Heart left ventricle (tissue), 16 donors: ENCODE measurements around the gene TAC4. TPM values are rescaled to one million over a fixed set of nuclear protein-coding genes. Genes with fewer than 3 reads are reported as not detected.

Experiments
- ATAC-seq, 4 donors: fragments of 200-7000 bp; cut with Tn5 transposase; one replicate each; pipeline ENCODE4 v1.9.1; 2020 to 2022; ENCODE audit warnings: moderate library complexity in 4 of 4, mild to moderate bottlenecking in 3 of 4, moderate number of reproducible peaks in 1 of 4
- DNase-seq, 5 donors: peaks; one replicate each; pipeline ENCODE4 v3.0.0-alpha.2; 2020
- H3K27ac ChIP-seq, 12 donors: fragments of 200-600 bp; sonication (generic) in 4 of 12; one replicate each; pipeline versions ENCODE4 v1.5.0 to v1.8.0; 2016 to 2022; ENCODE audit warnings: mild to moderate bottlenecking in 2 of 12
- H3K27me3 ChIP-seq, 9 donors: fragments of 200-600 bp; sonication (generic) in 2 of 9; one replicate each; pipeline versions ENCODE4 v1.5.1 to v1.8.0; 2016 to 2022; ENCODE audit warnings: mild to moderate bottlenecking in 3 of 9
- H3K36me3 ChIP-seq, 9 donors: fragments of 200-600 bp; sonication (generic) in 2 of 9; one replicate each; pipeline versions ENCODE4 v1.5.0 to v1.8.0; 2018 to 2022; ENCODE audit warnings: mild to moderate bottlenecking in 2 of 9
- H3K4me1 ChIP-seq, 12 donors: fragments of 200-600 bp; sonication (generic) in 4 of 12; one replicate each; pipeline versions ENCODE4 v1.5.0 to v1.8.0; 2016 to 2022; ENCODE audit warnings: mild to moderate bottlenecking in 3 of 12
- H3K4me3 ChIP-seq, 12 donors: fragments of 200-600 bp; sonication (generic) in 4 of 12; one replicate each; pipeline versions ENCODE4 v1.5.0 to v1.8.0; 2017 to 2022; ENCODE audit warnings: mild to moderate bottlenecking in 9 of 12, moderate library complexity in 4 of 12
- H3K9me3 ChIP-seq, 12 donors: fragments of 200-600 bp; sonication (generic) in 4 of 12; one replicate each; pipeline versions ENCODE4 v1.5.0 to v1.8.0; 2016 to 2022; ENCODE audit warnings: mild to moderate bottlenecking in 1 of 12
- CTCF ChIP-seq, 12 donors: fragments of 200-600 bp; sonication (generic) in 4 of 12; IDR thresholded peaks; one replicate each; pipeline versions ENCODE4 v1.5.0 to v1.8.0; 2018 to 2022; ENCODE audit warnings: antibody characterized with exemption in 12 of 12, mild to moderate bottlenecking in 5 of 12
- POLR2A ChIP-seq, 2 donors: fragments of 450-650 bp; IDR thresholded peaks; one replicate each; pipeline ENCODE4 v1.6.1; 2017; ENCODE audit warnings: antibody characterized with exemption in 2 of 2, mild to moderate bottlenecking in 2 of 2, moderate library complexity in 2 of 2
- WGBS, 4 donors: extraction: QIAGEN DNeasy Blood & Tissue Kit in 2 of 4; methylation state at CpG; one replicate each; pipeline versions ENCODE4 v1.1.5 to v1.1.7; 2013 to 2018; 5-methylcytosine and 5-hydroxymethylcytosine counted together
- intact Hi-C, 10 donors: fragments of 100-400 bp; cut with DNase I; formaldehyde crosslinking; loops; one replicate each; pipeline versions ENCODE4 v1.11.1 to v1.14.2; 2022
- polyA plus RNA-seq, 2 donors: library from polyadenylated mRNA; stranded (reverse); fragments of 200-250 nt; gene quantifications; one replicate each; pipeline ENCODE4 v1.2.3, GENCODE V29; 2013
- total RNA-seq, 9 donors: library from RNA; depleted of rRNA in 2 of 9; stranded (reverse); fragments of >200 nt in 2 of 9; fragmentation: NEBNext Ultra II Directional in 3 of 9; extraction: Animal tissue kit (Norgen Biotek cat#: 25700) in 3 of 9; gene quantifications; one replicate each; pipeline versions ENCODE4 v1.1.0 to v1.2.4, GENCODE V29; 2016 to 2023
- donor health status: ischemic (EF 13 %, LVEDD 7.1; RV severe dilation, severe dysfunction).
- donor health status: healthy with polysubstance abuse.
- donor health status: DM: no; HTN: yes; CAD: no.
- donor health status: DM: no; HTN: no; CAD: no.
- donor health status: ischemic (EF 25% LVEDD 6.9; RV normal size, moderate dysfunction).
- donor health status: ischemic (EF 25% LVEDD 5.7; RV mildly dilated, moderate dysfunction).
- donor health status: healthy.
- donor health status: DM: yes; HTN: yes; CAD: no.
- donor health status: ischemic (EF 35%, LVEDD 5.7; RV mildly dilated, moderate dysfunction).
- donor health status: nonischemic (EF 11% LVEDD 7.7; RV severe dilation, severe dysfunction).
- donor health status: DM: yes; HTN: yes; CAD: no.
- donor health status: PGD.
- donor health status: ischemic (EF 29% LVEDD 5.4; RV normal size, mild dysfunction).
- donor health status: nonischemic (EF 23%, LVEDD 6.1; RV moderate dilation, normal function).

The TAC4 gene
- total and polyA plus RNA-seq, 11 donors: 0.50 to 2.1 (median 1.3) TPM; not detected in 8

GRCh38 chr17:49890077-49890821, 42.4 kb upstream of the TAC4 start:
- peak in 3 of 5 donors; percentile 22 to 48 (median 37) for DNase-seq
- H3K9me3 ChIP-seq: no peaks in the 10 kb centered on the region
- no peak overlapping the region for H3K4me3 ChIP-seq
- peaks cover 6 to 77% (median 40%) of the 10 kb centered on the region in 9 donors for H3K27me3 ChIP-seq
- no peak overlapping the region for H3K27ac ChIP-seq
- intact Hi-C loops: no loop called here
- ATAC-seq: peak in 1 of 4 donors; percentile 60
- WGBS, 4 donors: 23 to 47% (median 32%) methylated on average over 11 to 33 of the region's 33 CpGs
- no peaks in the 10 kb centered on the region for H3K36me3 ChIP-seq
- peaks cover 0 to 8% (median 0%) of the 10 kb centered on the region in 12 donors for H3K4me1 ChIP-seq
- TF ChIP-seq POLR2A (IDR thresholded peaks at IDR 0.05) (no peak), CTCF (IDR thresholded peaks at IDR 0.05) (no peak)

GRCh38 chr17:49889500-49889899, 41.6 kb upstream of the TAC4 start:
- no peak for DNase-seq
- H3K27ac ChIP-seq: no peak overlapping the region
- no peak overlapping the region for H3K4me3 ChIP-seq
- no peaks in the 10 kb centered on the region for H3K36me3 ChIP-seq
- intact Hi-C loops: no loop called here
- TF ChIP-seq CTCF (IDR thresholded peaks at IDR 0.05) (no peak), POLR2A (IDR thresholded peaks at IDR 0.05) (no peak)
- ATAC-seq: no peak
- H3K27me3 ChIP-seq: peaks cover 6 to 75% (median 40%) of the 10 kb centered on the region in 9 donors
- 90 to 94% (median 91%) methylated on average over 10 to 12 of the region's 12 CpGs for WGBS, 4 donors
- H3K4me1 ChIP-seq: peaks cover 0 to 8% (median 0%) of the 10 kb centered on the region in 12 donors
- no peaks in the 10 kb centered on the region for H3K9me3 ChIP-seq

- TF ChIP-seq POLR2A (IDR thresholded peaks at IDR 0.05) (no peak), CTCF (IDR thresholded peaks at IDR 0.05) (no peak)
- H3K4me1 ChIP-seq: peaks cover 0 to 8% (median 0%) of the 10 kb centered on the region in 12 donors
- intact Hi-C loops: no loop called here
- H3K36me3 ChIP-seq: no peaks in the 10 kb centered on the region
- H3K27me3 ChIP-seq: peaks cover 6 to 80% (median 40%) of the 10 kb centered on the region in 9 donors
- H3K27ac ChIP-seq: no peak overlapping the region
- DNase-seq (no peak), ATAC-seq (no peak)
- no peak overlapping the region for H3K4me3 ChIP-seq
- 78 to 89% (median 83%) methylated on average over 8 to 9 of the region's 9 CpGs for WGBS, 4 donors
- H3K9me3 ChIP-seq: no peaks in the 10 kb centered on the region
Observed at GRCh38 chr17:49887744-49888360, 40.0 kb upstream of the TAC4 start.

- Histone ChIP-seq H3K36me3 (no peaks in the 10 kb centered on the region), H3K27ac (no peak overlapping the region), H3K27me3 (peaks cover 6 to 79% (median 36%) of the 10 kb centered on the region in 9 donors), H3K4me1 (peaks cover 0 to 8% (median 0%) of the 10 kb centered on the region in 12 donors), H3K9me3 (no peaks in the 10 kb centered on the region), H3K4me3 (no peak overlapping the region)
- intact Hi-C loops: no loop called here
- 44 to 60% (median 52%) methylated on average over 6 to 7 of the region's 7 CpGs for WGBS, 4 donors
- ATAC-seq (no peak), DNase-seq (no peak)
- TF ChIP-seq CTCF (IDR thresholded peaks at IDR 0.05) (no peak), POLR2A (IDR thresholded peaks at IDR 0.05) (no peak)
Observed at GRCh38 chr17:49887086-49887743, 39.3 kb upstream of the TAC4 start.
